ENCODE results near the gene CADM4. TPM values are rescaled to one million over a fixed set of nuclear protein-coding genes. Genes with fewer than 3 reads are reported as not detected.
"Not testable (repeated sequence)": the region's sequence is repeated elsewhere in the genome, so short reads cannot be mapped to it uniquely, and the experiment has no call there.

The CADM4 gene
- total RNA-seq, 1 experiment from 2014 or later = 17.5 TPM

DNA sequence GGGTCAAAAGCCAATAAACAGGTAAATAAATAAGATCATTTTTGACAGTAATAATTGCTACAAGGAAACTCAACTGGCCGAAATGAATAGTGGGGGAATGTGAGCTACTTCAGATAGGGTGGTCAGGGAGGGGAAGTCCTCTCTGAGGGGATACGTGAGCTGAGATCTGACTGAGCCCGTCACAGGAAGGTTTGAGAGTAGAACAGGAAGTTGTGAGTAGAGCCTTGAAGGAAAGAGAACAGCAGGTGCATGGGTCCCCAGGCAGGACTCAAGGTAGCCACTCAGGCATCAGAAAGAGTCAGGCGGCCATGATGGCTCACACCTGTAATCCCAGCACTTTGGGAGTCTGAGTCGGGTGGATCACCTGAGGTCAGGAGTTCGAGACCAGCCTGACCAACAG, 50.0 kb downstream of the CADM4 start:
- H3K4me1 Mint-ChIP-seq (ENCODE audit: low read depth, unreplicated experiment) = peaks cover 13% of the 10 kb centered on the region
- no peak overlapping the region for H3K27ac Mint-ChIP-seq (ENCODE audit: unreplicated experiment)
- intact Hi-C loops (cut with micrococcal nuclease; ENCODE audit: unreplicated experiment) = no loop called here
- BruUV-seq (replicated peaks) = no TSS peak
- H3K4me3 Mint-ChIP-seq (ENCODE audit: low read depth, unreplicated experiment) = no peak overlapping the region
- TF ChIP-seq, protein P1, sequence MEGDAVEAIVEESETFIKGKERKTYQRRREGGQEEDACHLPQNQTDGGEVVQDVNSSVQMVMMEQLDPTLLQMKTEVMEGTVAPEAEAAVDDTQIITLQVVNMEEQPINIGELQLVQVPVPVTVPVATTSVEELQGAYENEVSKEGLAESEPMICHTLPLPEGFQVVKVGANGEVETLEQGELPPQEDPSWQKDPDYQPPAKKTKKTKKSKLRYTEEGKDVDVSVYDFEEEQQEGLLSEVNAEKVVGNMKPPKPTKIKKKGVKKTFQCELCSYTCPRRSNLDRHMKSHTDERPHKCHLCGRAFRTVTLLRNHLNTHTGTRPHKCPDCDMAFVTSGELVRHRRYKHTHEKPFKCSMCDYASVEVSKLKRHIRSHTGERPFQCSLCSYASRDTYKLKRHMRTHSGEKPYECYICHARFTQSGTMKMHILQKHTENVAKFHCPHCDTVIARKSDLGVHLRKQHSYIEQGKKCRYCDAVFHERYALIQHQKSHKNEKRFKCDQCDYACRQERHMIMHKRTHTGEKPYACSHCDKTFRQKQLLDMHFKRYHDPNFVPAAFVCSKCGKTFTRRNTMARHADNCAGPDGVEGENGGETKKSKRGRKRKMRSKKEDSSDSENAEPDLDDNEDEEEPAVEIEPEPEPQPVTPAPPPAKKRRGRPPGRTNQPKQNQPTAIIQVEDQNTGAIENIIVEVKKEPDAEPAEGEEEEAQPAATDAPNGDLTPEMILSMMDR (IDR thresholded peaks at IDR 0.05; ENCODE audit: unreplicated experiment) = no peak
- DNase-seq = no peak
- CTCF ChIA-PET = interaction anchor here (0.6 kb wide), 1 partner anchor 31 kb away, joined by 4 read pairs; no protein-coding TSS in a partner anchor
- no peaks in the 10 kb centered on the region for H3K27me3 Mint-ChIP-seq (ENCODE audit: unreplicated experiment)
- no peaks in the 10 kb centered on the region for H3K9me3 Mint-ChIP-seq (ENCODE audit: low read depth, unreplicated experiment)
- peaks cover 37% of the 10 kb centered on the region for H3K36me3 Mint-ChIP-seq (ENCODE audit: insufficient read depth, unreplicated experiment)

DNA sequence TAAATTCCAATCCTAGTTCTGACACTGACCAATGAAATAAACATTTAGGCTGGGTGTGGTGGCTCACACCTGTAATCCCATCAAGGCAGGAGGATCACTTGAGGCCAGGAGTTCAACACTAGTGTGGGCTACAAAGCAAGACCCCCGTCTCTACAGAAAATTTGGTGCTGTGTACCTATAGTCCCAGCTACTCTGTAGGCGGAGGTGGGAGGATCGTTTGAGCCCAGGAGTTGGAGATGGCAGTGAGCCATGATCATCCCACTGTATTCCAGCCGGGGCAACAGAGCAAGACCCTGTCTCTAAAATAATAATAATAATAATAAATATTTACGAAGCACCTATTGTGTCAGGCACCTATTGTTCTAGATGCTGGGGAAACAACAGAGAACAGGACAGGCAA, 50.4 kb downstream of the CADM4 start:
- TF ChIP-seq, protein P1 (IDR thresholded peaks at IDR 0.05; ENCODE audit: unreplicated experiment) = no peak
- H3K36me3 Mint-ChIP-seq (ENCODE audit: insufficient read depth, unreplicated experiment) = peaks cover 35% of the 10 kb centered on the region
- no peaks in the 10 kb centered on the region for H3K27me3 Mint-ChIP-seq (ENCODE audit: unreplicated experiment)
- H3K27ac Mint-ChIP-seq (ENCODE audit: unreplicated experiment) = no peak overlapping the region
- DNase-seq = no peak
- no peaks in the 10 kb centered on the region for H3K9me3 Mint-ChIP-seq (ENCODE audit: low read depth, unreplicated experiment)
- H3K4me3 Mint-ChIP-seq (ENCODE audit: low read depth, unreplicated experiment) = no peak overlapping the region
- no TSS peak for BruUV-seq (replicated peaks)
- CTCF ChIA-PET = interaction anchor here (0.6 kb wide), 1 partner anchor 31 kb away, joined by 4 read pairs; no protein-coding TSS in a partner anchor
- intact Hi-C loops (cut with micrococcal nuclease; ENCODE audit: unreplicated experiment) = no loop called here
- H3K4me1 Mint-ChIP-seq (ENCODE audit: low read depth, unreplicated experiment) = peaks cover 17% of the 10 kb centered on the region

DNA sequence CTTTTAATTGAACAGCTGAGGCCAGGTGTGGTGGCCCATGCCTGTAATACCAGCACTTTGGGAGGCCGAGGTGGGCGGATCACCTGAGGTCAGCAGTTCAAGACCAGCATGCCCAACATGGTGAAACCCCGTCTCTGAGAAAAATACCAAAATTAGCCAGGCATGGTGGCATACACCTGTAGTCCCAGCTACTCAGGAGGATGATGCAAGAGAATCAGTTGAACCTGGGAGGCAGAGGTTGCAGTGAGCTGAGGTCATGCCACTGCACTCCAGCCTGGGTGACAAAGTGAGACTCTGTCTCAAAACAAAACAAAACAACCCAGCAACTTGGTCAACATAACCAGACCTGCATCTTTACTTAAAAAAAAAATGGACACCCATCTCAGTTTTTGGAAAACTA, 52.6 kb downstream of the CADM4 start:
- H3K27ac Mint-ChIP-seq (ENCODE audit: unreplicated experiment); CTCF ChIA-PET; intact Hi-C loops (cut with micrococcal nuclease; ENCODE audit: unreplicated experiment); DNase-seq; H3K27me3 Mint-ChIP-seq (ENCODE audit: unreplicated experiment); H3K9me3 Mint-ChIP-seq (ENCODE audit: low read depth, unreplicated experiment); BruUV-seq (replicated peaks); H3K4me3 Mint-ChIP-seq (ENCODE audit: low read depth, unreplicated experiment): not testable (repeated sequence)
- Mint-ChIP-seq H3K4me1 (ENCODE audit: low read depth, unreplicated experiment) (peaks cover 10% of the 10 kb centered on the region), H3K36me3 (ENCODE audit: insufficient read depth, unreplicated experiment) (peaks cover 21% of the 10 kb centered on the region)

DNA sequence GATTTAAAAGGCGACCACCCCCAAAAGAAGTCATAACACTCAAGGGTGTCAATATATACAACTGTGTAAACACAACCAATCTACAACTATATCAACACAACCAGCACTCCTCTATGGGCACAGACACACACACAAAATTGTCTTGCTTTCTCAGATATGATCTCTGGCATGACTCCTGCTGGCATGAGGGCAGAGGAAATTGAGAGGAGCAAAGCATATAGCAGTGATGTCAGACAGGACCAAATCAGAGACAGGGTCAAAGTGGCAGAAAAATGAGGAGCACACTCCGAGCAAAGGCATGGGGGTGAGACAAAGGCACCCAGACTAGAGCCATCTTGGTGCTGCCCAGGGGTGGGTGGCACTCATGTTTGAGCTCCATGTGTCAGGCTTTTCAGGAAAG, 53.3 kb downstream of the CADM4 start:
- BruUV-seq (replicated peaks) = no TSS peak
- TF ChIP-seq, protein P1 (IDR thresholded peaks at IDR 0.05; ENCODE audit: unreplicated experiment) = no peak
- Mint-ChIP-seq H3K4me3 (ENCODE audit: low read depth, unreplicated experiment) (no peak overlapping the region), H3K27ac (ENCODE audit: unreplicated experiment) (no peak overlapping the region), H3K4me1 (ENCODE audit: low read depth, unreplicated experiment) (peaks cover 10% of the 10 kb centered on the region), H3K36me3 (ENCODE audit: insufficient read depth, unreplicated experiment) (peaks cover 17% of the 10 kb centered on the region), H3K27me3 (ENCODE audit: unreplicated experiment) (no peaks in the 10 kb centered on the region), H3K9me3 (ENCODE audit: low read depth, unreplicated experiment) (no peaks in the 10 kb centered on the region)
- no peak for DNase-seq
- intact Hi-C loops (cut with micrococcal nuclease; ENCODE audit: unreplicated experiment) = no loop called here
- CTCF ChIA-PET = no interaction called here

DNA sequence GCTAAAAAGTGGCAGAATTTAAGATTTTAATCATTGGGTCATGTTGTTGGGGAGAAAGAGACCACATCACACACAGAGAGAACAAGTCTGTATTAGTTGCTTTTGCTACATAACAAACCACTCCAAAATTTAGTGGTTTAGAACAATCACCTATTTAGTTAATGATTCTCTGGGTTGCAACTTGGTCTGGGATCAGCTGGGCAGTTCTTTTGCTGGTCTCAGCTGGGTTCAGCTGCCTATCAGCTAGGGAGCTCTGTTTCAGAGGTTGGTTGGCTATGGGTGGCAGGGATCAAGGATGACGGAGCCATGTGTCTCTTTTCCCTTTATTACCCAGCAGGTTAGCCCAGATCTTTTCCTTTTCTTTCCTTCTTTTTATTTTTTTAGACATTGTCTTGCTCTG, 55.2 kb downstream of the CADM4 start:
- no peak for DNase-seq
- no peaks in the 10 kb centered on the region for H3K27me3 Mint-ChIP-seq (ENCODE audit: unreplicated experiment)
- CTCF ChIA-PET = interaction anchor here (0.5 to 0.9 kb wide), 3 partner anchors 11 to 884 kb away, joined by 3 to 5 read pairs (median 4); partner anchors contain the start of gene IRGQ
- TF ChIP-seq, protein P1 (IDR thresholded peaks at IDR 0.05; ENCODE audit: unreplicated experiment) = no peak
- peaks cover 7% of the 10 kb centered on the region for H3K36me3 Mint-ChIP-seq (ENCODE audit: insufficient read depth, unreplicated experiment)
- no peaks in the 10 kb centered on the region for H3K9me3 Mint-ChIP-seq (ENCODE audit: low read depth, unreplicated experiment)
- intact Hi-C loops (cut with micrococcal nuclease; ENCODE audit: unreplicated experiment) = no loop called here
- H3K4me1 Mint-ChIP-seq (ENCODE audit: low read depth, unreplicated experiment) = peaks cover 10% of the 10 kb centered on the region
- no peak overlapping the region for H3K4me3 Mint-ChIP-seq (ENCODE audit: low read depth, unreplicated experiment)
- no peak overlapping the region for H3K27ac Mint-ChIP-seq (ENCODE audit: unreplicated experiment)
- BruUV-seq (replicated peaks) = no TSS peak

Data from Calu3 (cell line).